A172 (cell line): ENCODE measurements around the gene FITM1. TPM values are rescaled to one million over a fixed set of nuclear protein-coding genes. Genes with fewer than 3 reads are reported as not detected.
A peak's percentile ranks its signal among the peaks of the same experiment; 100 is the strongest.

Source experiments
- DNase-seq: peaks from one replicate; pipeline ENCODE4 v3.0.0-alpha.2; 2015; ENCODE audit warnings: low spot score
- total RNA-seq: library from RNA; depleted of rRNA; stranded (reverse); fragments of >200 nt; shearing (Covaris generic); gene quantifications from 2 replicates; pipeline ENCODE4 v1.2.3, GENCODE V29; 2014

Gene FITM1
- total RNA-seq, 1 experiment from 2014 or later = not detected

DNA sequence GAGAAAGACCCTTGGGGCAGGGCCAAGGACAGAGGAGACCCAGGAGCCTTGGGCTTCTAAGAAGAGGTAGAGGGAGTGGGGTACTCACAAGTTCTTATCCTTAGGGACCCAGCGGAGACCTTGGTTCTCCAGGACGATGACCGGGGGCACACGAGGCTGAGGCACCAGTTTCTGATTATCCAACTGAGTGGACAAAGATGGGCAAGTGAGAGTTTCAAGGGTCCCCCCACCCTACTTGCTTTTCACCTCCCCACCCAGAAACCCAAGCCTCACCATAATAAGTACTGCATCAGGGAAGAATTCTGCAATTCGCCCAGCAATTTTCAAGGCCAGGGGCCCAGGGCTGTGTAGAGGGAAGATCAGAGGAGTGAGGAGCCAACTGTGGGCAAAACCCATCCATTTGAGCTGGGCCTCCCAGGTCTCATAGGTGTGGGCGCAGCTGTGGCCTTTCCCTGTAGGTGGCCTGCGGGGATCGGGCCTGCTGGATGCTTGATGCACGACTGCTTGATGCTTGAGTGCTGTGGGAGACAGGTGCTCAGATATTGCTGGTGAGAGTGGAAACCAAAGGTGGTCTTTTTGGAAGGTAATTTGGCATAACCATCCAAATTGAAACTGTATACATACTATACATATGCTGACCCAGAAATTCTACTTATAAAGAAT is 8.9 kb downstream of the FITM1 start:
- no peak for DNase-seq

DNA sequence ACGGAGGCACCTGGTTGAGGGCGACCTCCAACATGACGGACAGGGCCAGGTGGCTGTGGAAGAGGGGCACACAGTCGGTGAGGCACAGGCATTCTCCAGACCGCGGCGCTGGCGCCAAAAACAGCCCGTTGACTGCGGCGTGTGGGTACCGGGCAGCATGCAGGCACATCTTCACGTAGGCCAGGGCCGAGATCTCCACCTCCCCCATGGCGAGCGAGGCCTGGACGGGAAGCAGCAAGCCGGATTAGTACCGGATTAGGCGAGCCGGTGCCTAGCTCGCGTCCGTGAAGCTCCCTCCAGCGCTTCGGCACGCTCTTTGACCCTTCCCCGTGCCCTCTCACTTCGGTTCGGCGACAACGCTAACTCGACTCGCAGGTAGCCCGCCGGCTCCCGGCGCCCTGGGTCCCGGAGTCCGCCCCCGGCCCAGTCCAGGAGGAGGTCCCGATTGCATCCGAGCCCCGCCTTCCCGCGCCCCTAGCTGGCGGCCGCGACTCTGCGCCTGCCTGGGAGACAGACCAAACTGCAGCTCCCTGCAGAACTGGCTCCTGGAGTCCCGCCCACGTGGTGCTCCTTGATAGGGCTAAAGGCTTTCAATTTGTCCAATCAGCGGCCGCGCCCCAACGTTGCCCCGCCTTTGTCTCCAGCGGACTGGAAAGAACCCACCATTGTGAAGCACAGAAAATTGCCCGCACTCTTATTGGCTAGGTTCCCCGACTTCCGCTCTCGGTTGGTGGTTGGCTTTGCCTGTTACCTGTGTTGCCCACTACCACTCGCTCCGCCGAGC is 10.8 kb downstream of the FITM1 start, which contains the start of gene EMC9:
EMC9 (minus strand) TSS at position 495 of the 784 bp plus-strand sequence; CDS start at position 208, 287 bp downstream.
- peak; percentile 96 for DNase-seq

DNA sequence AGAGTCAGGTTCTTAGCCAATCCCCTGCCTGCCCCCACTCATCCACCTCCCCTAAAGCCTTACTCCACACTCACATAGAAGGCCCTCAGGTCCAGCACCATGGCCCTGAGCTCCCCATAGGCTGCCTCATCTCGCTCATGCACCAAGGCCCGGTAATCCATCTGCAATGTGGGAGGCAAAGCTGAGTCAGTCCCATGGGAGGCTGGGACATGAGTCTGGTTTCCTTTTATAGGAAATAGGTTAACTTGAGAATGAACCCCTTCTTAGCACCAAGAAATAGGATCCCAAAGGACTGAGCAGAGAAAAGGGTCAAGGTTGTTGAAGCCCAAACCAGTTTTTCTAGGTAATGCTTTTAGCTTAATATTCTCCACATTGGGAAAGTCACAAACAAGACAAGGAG is 13.1 kb downstream of the FITM1 start:
- DNase-seq = no peak

DNA sequence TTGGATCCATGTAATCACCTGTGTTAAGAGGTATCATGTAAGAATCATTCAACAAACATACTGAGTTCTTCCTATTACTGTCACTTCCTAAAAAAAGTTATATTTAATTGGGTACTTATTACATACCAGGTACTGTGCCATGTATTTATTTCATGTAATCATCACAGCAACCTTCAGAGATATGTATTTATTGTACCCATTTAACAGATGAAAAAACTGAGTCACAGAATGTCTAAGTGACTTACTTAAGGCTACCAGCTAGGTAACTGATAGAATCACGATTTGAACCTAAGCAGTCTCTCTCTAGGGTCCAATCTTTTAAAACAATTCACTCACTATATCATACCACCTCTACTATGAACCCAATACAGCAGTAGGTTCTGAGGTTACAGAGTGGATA is 14.0 kb downstream of the FITM1 start:
- DNase-seq = no peak

DNA sequence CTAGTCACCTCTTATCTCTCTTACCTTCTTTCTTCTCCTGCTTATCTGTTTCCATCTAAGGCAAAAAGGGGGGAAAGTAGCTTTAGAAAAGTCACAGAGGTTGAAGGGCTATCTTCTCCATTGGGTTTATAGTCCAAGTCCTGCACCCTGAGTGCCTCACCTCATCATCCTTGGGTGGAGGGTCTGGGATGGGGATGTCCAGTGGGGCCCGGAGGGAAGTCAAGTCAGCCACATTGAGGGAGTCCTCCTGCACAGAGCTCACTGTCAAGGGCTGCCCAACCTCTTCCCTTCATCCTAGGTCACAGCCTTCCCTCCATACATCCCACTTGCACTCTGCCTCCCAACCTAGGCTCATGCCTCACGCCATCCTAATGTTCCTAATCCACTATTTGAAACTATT is 14.8 kb downstream of the FITM1 start:
- no peak for DNase-seq

DNA sequence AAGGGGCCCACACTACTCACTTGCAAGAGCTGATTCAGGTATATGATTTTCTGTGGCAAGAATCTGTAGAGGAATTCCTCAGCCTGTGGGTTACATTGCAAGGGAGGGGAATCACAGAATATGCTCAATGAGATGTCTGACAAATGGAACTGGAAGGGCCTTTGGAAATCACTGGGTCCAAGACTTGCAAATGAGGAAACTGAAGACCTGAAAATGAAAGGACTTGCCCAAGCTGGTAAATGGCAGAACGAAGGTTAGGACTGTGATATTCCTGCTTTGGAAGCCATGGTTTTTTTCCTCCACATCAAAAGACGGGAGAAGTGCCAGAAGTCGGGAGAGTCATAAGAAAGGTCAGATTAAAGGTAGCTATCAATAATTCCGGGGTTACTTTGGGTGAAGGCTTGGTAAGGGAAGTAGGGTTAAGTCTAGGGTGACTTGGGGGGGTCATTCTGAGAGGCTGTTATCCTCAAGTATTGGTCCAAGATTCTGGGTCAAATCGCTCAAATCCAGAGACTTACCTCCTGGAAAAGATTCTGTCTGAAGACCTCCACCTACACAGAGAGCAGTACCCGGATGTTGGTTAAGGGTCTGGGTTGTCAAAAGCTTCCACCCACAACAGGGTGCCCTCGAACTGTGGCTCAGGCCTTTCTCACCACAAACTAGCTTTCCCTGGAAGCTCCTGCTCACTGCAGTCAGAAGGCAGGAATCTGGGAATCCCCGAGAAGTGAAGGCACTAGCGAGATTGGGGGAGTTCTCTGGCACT is 15.4 kb downstream of the FITM1 start:
- DNase-seq = no peak

DNA sequence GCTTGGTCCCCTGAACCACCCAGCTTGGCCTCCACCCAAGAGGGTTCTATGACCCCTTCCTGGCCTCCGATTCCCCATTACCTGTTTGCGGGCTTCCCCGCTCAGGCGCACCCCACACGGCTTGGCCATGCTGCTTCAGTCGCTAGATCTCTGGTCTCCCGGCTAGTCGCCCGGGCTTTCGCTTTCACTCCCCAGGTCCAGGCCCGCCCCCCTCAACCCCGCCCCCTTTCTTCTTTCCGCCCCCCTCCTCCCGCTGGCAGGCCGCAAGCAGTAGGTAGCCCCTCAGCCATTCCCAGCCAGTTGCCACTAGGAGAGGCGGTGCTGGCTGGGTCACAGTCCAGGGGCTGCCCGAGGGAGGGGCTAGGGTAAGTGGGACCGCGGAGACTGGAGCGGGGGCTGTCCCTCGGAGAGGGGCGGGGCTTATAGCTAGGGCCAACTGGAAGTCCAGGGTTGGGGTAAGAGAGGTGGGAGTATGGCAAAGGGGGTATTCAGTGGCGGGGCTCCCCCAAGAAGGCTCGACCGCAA is 16.1 kb downstream of the FITM1 start, which contains the start of gene PSME2:
PSME2 (minus strand) TSS at position 158 of the 525 bp plus-strand sequence; CDS start at position 129, 29 bp downstream.
- DNase-seq = peak; percentile 90

DNA sequence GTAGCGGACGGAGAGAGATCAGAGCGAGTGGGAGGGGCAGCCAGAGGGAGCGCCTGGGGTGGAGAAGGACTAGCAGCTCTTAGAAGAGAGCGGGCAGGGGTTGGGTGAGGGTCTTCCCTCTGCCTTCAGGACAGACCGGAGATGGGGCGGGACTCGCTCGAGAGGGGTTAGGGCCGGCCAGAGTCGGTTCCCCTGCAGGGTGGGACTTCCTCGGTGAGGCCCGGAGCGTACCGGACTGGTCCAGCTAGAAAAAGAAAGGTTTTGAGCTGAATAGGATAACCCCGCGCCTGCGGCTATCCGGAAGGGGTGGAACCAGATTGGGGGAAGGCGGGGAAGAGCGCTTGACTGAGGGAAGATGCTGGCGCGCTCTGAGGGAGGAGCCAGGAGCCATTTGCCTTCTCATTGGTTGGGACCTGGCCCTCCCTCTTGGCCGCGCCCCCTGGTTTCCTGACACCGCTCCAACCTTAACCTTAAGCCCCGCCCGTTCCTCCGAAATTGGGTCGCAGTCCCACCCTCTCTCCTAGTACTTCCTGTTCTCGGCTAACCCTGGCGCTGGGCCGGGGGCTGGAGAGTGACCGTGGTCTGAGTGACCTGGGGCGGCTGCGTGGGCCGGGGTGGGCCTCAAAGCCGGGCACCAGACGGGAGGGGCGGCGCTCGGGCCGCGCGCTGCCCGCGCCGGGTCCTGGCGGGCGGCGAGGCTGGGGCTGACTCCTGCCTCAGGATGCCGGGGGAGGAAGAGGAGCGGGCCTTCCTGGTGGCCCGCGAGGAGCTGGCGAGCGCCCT is 16.7 kb downstream of the FITM1 start, which contains the start of gene RNF31:
RNF31 (plus strand) TSS at position 521 of the 783 bp plus-strand sequence; CDS start at position 722, 201 bp downstream.
- peak; percentile 96 for DNase-seq

DNA sequence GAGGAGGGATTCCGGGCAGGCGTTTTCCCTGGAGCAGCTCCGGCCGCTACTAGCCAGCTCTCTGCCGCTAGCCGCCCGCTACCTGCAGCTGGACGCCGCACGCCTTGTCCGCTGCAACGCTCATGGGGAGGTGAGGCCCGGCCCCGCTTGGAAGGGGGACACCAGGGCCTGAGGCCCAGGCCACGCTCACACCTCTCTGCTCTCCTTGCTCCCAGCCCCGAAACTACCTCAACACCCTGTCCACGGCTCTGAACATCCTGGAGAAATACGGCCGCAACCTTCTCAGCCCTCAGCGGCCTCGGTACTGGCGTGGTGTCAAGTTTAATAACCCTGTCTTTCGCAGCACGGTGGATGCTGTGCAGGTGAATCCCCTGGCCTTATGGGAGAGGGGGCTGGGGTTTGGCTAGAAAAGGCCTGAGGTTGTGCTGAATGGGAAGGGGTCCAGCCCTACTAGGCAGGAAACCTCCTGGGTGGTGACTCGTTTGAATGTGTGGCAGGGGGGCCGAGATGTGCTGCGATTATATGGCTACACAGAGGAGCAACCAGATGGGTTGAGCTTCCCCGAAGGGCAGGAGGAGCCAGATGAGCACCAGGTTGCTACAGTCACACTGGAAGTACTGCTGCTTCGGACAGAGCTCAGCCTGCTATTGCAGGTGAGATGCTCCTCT is 17.4 kb downstream of the FITM1 start:
- DNase-seq = no peak

DNA sequence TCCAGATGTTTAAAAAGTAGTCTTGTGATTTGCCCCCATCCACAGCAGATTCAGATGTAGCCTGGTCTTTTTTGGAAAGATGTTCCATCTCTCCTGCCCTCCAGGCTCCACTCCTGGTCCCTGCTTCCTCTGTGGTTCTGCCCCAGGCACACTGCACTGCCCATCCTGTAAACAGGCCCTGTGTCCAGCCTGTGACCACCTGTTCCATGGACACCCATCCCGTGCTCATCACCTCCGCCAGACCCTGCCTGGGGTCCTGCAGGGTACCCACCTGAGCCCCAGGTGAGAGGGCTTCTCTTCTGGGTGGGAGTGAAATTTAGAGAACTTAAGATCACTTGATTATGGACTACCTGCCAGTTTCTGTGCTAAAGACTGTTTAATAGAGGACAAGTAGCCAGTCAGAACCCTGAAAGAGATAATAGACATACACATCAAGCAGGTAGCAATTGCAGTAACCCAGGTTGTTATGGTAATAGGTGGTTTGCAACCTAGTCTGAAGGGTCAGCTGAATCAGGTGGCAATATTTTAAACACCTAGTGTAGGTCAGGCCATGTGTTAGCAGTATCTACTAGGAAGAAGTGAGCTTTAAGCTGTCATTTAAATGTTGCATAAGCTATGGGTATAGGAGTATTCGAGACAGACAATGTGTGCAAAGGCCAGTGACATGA is 19.0 kb downstream of the FITM1 start:
- no peak for DNase-seq

DNA sequence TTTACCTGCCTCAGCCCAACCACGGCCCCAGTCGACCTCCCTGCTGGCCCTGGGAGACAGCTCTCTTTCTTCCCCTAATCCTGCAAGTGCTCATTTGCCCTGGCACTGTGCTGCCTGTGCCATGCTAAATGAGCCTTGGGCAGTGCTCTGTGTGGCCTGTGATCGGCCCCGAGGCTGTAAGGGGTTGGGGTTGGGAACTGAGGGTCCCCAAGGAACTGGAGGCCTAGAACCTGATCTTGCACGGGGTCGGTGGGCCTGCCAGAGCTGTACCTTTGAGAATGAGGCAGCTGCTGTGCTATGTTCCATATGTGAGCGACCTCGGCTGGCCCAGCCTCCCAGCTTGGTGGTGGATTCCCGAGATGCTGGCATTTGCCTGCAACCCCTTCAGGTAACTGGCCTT is 19.6 kb downstream of the FITM1 start:
- DNase-seq = no peak

DNA sequence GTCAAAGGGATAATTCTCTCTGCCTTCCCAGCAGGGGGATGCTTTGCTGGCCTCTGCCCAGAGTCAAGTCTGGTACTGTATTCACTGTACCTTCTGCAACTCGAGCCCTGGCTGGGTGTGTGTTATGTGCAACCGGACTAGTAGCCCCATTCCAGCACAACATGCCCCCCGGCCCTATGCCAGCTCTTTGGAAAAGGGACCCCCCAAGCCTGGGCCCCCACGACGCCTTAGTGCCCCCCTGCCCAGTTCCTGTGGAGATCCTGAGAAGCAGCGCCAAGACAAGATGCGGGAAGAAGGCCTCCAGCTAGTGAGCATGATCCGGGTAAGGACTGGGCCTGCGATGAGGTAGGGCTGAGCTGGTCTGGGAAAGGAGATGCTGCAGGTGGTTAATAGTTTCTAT is 20.1 kb downstream of the FITM1 start:
- no peak for DNase-seq

DNA sequence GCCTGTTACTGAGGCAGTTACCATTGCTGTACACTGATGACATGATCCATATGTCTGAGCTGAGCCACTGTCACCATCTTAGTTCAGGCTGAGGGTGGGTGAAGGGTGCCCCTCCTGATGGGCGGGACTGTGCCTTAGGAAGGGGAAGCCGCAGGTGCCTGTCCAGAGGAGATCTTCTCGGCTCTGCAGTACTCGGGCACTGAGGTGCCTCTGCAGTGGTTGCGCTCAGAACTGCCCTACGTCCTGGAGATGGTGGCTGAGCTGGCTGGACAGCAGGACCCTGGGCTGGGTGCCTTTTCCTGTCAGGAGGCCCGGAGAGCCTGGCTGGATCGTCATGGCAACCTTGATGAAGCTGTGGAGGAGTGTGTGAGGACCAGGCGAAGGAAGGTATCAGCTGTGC is 20.5 kb downstream of the FITM1 start:
- no peak for DNase-seq

DNA sequence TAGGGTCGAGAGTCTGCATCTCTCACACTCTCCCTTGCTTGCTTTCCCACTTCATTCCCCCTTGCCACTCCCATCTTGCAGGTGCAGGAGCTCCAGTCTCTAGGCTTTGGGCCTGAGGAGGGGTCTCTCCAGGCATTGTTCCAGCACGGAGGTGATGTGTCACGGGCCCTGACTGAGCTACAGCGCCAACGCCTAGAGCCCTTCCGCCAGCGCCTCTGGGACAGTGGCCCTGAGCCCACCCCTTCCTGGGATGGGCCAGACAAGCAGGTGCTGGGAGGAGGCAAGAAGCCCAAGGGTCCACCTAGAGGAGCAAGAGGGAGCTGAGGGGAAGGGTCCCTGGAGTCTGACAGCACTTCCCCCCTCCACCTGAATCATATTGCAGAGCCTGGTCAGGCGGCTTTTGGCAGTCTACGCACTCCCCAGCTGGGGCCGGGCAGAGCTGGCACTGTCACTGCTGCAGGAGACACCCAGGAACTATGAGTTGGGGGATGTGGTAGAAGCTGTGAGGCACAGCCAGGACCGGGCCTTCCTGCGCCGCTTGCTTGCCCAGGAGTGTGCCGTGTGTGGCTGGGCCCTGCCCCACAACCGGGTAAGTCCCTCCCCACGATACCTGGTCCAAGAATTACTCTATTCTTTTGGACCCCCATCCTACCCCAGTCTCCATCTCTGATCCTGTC is 21.1 kb downstream of the FITM1 start:
- no peak for DNase-seq

DNA sequence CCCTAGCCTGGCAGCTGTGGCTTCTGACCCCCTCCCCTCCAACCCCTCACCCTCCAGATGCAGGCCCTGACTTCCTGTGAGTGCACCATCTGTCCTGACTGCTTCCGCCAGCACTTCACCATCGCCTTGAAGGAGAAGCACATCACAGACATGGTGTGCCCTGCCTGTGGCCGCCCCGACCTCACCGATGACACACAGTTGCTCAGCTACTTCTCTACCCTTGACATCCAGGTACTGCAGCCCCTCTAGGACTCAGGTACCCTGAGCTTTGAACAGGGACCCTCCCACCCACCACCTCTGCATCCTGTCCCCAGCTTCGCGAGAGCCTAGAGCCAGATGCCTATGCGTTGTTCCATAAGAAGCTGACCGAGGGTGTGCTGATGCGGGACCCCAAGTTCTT is 24.6 kb downstream of the FITM1 start:
- no peak for DNase-seq

DNA sequence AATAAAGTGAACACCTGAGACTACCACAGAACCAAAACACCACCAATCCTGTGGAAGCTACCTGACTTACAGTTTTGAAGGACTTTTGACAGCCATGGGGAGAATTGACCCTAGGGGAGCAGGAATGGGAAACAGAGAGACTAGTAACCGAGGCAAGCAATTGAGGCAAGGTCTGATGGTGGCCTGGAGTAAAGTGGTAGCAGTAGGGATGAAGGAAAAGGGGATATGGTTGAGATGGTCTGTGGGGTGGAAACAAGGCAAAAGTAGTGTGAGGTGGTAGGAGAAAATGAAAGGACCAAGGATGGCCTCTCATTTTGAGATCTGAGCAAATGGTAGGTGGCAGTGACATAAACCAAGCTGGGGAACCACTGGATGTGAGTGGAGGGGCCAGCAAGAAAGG is 26.4 kb downstream of the FITM1 start:
- DNase-seq = no peak

DNA sequence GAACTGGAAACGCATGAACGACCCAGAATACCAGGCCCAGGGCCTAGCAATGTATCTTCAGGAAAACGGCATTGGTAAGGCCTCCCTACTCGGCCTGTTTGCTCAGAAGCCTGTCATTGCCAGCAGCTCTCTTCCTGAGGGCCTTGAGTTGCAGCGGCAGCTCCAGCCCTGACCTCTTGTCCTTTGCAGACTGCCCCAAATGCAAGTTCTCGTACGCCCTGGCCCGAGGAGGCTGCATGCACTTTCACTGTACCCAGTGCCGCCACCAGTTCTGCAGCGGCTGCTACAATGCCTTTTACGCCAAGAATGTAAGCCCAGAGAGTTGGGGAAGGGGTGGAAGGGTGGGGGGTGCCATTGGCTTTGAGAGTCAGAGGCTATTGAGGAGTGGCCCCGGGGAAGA is 26.9 kb downstream of the FITM1 start:
- no peak for DNase-seq

DNA sequence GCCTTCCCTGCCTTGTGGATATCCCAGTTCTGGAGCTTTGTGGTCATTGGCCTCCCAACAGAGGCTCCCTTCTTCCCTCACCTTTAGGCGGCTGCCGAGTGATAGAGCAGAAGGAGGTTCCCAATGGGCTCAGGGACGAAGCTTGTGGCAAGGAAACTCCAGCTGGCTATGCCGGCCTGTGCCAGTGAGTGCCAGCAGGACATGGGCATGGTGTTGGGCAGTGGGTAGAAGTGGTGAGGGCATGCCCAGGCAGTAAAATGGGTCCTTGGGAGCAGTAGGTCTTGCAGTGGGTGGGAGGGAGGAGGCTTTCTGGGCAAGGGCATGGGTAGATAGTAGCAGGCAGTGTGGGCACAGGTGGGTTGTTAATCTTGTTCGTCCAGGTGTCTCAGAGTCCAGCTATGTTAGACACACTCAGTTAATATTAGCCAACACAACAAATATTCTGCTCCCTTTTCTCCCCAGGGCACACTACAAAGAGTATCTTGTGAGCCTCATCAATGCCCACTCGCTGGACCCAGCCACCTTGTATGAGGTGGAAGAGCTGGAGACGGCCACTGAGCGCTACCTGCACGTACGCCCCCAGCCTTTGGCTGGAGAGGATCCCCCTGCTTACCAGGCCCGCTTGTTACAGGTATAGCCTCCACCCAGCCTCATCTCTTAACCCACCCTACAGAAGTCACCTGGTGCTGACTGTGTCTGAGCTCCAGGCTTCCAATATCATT is 29.5 kb downstream of the FITM1 start:
- no peak for DNase-seq

DNA sequence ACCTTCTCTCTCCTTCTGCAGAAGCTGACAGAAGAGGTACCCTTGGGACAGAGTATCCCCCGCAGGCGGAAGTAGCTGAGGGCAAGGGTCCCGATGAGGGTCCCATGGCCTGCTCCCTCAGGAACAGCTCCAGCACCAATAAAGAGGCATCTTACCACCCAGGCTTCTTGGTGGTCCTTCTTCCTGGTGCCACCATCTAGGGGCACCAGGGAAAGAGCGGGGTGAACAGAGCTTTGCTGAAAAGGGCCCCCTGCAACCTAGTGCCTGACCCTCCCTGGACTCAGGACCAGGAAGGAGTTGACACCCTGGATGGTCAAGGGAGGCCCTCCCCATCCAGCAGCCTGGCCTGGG is 30.0 kb downstream of the FITM1 start:
- no peak for DNase-seq
